ENCODE measurements around the gene CALML6. TPM values are rescaled to one million over a fixed set of nuclear protein-coding genes. Genes with fewer than 3 reads are reported as not detected.

The CALML6 gene
- polyA plus RNA-seq, 2 of the 4 experiments (the other 2 are of a cell fraction): 0.49 TPM

DNA sequence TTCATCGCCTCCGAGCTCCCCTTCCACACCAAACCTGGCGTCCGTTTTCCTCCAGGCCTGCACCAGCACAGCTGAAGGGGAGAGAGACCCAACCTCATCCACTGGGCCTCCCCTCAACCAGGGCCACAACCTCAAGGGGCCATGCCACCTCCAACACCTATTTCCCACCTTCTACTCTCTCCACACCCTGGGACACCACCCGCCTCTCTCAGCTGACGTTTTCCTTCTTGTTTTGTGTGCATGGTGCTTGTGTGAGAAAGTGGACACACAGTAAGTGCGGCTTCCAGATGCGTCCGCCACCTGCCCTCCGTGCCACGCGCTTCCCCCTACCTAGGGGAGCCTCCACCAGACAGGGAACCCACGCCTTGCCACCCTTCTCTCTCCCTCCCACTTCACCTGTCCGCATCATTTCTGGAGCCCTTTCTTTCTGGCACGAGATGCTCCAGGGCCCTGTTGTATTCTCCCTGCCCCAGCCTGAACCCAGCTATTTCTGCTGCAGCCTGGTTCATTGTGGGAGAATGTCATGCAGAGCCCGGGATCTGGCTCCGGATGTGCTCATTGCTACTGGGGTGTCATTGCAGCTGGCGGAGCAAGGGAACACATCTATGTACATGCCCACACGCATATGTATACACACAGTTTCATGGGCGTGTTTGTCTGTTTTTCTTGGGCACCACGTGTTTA lies 22.8 kb upstream of the CALML6 start (continued):
- TF ChIP-seq, protein P1, sequence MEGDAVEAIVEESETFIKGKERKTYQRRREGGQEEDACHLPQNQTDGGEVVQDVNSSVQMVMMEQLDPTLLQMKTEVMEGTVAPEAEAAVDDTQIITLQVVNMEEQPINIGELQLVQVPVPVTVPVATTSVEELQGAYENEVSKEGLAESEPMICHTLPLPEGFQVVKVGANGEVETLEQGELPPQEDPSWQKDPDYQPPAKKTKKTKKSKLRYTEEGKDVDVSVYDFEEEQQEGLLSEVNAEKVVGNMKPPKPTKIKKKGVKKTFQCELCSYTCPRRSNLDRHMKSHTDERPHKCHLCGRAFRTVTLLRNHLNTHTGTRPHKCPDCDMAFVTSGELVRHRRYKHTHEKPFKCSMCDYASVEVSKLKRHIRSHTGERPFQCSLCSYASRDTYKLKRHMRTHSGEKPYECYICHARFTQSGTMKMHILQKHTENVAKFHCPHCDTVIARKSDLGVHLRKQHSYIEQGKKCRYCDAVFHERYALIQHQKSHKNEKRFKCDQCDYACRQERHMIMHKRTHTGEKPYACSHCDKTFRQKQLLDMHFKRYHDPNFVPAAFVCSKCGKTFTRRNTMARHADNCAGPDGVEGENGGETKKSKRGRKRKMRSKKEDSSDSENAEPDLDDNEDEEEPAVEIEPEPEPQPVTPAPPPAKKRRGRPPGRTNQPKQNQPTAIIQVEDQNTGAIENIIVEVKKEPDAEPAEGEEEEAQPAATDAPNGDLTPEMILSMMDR (IDR thresholded peaks at IDR 0.05): no peak

DNA sequence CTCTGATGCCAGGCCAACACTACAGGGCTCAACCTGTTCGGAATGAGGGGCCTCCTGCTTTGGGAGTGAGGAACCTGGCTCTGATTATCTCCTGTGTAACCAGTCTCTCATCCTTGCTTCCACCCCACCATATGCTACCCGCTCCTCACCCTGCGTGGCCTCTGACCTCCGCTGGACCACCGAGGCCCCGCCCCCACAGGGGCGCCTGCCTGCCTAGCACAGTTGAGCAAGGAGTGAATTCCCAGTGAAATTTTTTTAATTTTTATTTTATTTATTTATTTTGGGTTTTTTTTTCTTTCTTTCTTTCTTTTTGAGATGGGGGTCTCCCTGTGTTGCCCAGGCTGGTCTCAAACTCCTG lies 22.3 kb upstream of the CALML6 start:
- DNase-seq (ENCODE audit: low read depth in 1 of 2, low spot score in 1 of 2): no peak
- Histone ChIP-seq H3K4me1 (peaks cover 41% of the 10 kb centered on the region), H3K4me3 (no peak overlapping the region), H3K4me2 (no peak overlapping the region), H3K9me3 (no peaks in the 10 kb centered on the region), H3K27ac (no peak overlapping the region)
- WGBS (ENCODE audit: missing lambda C conversion rate): 94% methylated on average over 7 of the region's 7 CpGs
- POLR2A ChIA-PET: no interaction called here
- TF ChIP-seq, protein P2, sequence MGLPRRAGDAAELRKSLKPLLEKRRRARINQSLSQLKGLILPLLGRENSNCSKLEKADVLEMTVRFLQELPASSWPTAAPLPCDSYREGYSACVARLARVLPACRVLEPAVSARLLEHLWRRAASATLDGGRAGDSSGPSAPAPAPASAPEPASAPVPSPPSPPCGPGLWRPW (IDR thresholded peaks at IDR 0.05): no peak
- TF ChIP-seq, protein P3, sequence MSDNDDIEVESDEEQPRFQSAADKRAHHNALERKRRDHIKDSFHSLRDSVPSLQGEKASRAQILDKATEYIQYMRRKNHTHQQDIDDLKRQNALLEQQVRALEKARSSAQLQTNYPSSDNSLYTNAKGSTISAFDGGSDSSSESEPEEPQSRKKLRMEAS (IDR thresholded peaks at IDR 0.05): no peak
- TF ChIP-seq NFE2L2 (conservative IDR thresholded peaks at IDR 0.05; ENCODE audit: low read length) (no peak), EHF (CRISPR knock-in tag; IDR thresholded peaks at IDR 0.05) (no peak), MAFK (IDR thresholded peaks at IDR 0.05; ENCODE audit: partially characterized antibody) (no peak), SMC3 (IDR thresholded peaks at IDR 0.05) (no peak), GATA3 (IDR thresholded peaks at IDR 0.05; ENCODE audit: borderline replicate concordance) (no peak), CBX2 (IDR thresholded peaks at IDR 0.05; ENCODE audit: borderline replicate concordance, low read depth) (no peak), MYC (IDR thresholded peaks at IDR 0.05; ENCODE audit: borderline replicate concordance, low read length) (no peak), MAZ (IDR thresholded peaks at IDR 0.05; ENCODE audit: borderline replicate concordance, low read depth, low read length) (no peak), SREBF2 (IDR thresholded peaks at IDR 0.05) (no peak), HOXB13 (CRISPR knock-in tag; IDR thresholded peaks at IDR 0.05; ENCODE audit: low read depth) (no peak), TFCP2L1 (CRISPR knock-in tag; IDR thresholded peaks at IDR 0.05) (no peak)
- TF ChIP-seq, protein P4, sequence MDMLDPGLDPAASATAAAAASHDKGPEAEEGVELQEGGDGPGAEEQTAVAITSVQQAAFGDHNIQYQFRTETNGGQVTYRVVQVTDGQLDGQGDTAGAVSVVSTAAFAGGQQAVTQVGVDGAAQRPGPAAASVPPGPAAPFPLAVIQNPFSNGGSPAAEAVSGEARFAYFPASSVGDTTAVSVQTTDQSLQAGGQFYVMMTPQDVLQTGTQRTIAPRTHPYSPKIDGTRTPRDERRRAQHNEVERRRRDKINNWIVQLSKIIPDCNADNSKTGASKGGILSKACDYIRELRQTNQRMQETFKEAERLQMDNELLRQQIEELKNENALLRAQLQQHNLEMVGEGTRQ (IDR thresholded peaks at IDR 0.05): no peak
- TF ChIP-seq, protein P5, sequence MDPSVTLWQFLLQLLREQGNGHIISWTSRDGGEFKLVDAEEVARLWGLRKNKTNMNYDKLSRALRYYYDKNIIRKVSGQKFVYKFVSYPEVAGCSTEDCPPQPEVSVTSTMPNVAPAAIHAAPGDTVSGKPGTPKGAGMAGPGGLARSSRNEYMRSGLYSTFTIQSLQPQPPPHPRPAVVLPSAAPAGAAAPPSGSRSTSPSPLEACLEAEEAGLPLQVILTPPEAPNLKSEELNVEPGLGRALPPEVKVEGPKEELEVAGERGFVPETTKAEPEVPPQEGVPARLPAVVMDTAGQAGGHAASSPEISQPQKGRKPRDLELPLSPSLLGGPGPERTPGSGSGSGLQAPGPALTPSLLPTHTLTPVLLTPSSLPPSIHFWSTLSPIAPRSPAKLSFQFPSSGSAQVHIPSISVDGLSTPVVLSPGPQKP (IDR thresholded peaks at IDR 0.05; ENCODE audit: low read depth, low read length): no peak
- TF ChIP-seq, protein P1 (IDR thresholded peaks at IDR 0.05): no peak
- TF ChIP-seq, protein P6, sequence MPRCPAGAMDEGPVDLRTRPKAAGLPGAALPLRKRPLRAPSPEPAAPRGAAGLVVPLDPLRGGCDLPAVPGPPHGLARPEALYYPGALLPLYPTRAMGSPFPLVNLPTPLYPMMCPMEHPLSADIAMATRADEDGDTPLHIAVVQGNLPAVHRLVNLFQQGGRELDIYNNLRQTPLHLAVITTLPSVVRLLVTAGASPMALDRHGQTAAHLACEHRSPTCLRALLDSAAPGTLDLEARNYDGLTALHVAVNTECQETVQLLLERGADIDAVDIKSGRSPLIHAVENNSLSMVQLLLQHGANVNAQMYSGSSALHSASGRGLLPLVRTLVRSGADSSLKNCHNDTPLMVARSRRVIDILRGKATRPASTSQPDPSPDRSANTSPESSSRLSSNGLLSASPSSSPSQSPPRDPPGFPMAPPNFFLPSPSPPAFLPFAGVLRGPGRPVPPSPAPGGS (IDR thresholded peaks at IDR 0.05): no peak
- no peak for FAIRE-seq
- no peak for ATAC-seq
- CTCF ChIA-PET: interaction anchor here (1.4 to 1.6 kb wide), 2 partner anchors 8 to 13 kb away, joined by 4 to 6 read pairs; no protein-coding TSS in a partner anchor
